Endothelial cell of umbilical vein (primary cell): ENCODE data around the gene VPS52.
"Not testable (repeated sequence)": the region's sequence is repeated elsewhere in the genome, so short reads cannot be mapped to it uniquely, and the experiment has no call there.

ENCODE experiments used
- MAX ChIP-seq: IDR thresholded peaks from 2 replicates; pipeline ENCODE4 v1.6.1; 2011; ENCODE audit not compliant: insufficient read depth, insufficient read length
- POLR2A ChIP-seq: IDR thresholded peaks from 2 replicates; pipeline ENCODE4 v1.6.1; 2012; ENCODE audit warnings: low read depth, mild to moderate bottlenecking, control low read depth, low read length
- POLR2AphosphoS5 ChIP-seq: IDR thresholded peaks from 2 replicates; pipeline ENCODE4 v1.6.1; 2012; ENCODE audit warnings: low read depth, mild to moderate bottlenecking, control low read depth, low read length, moderate library complexity; ENCODE audit not compliant: insufficient read depth
- TF ChIP-seq, protein P1 (sequence below), 2 donors: IDR thresholded peaks; 1 replicate in 1 of 2; 2 replicates in 1 of 2; pipeline ENCODE4 v1.5.1; 2011; ENCODE audit warnings: low read length in 2 of 2, mild to moderate bottlenecking in 2 of 2, moderate library complexity in 2 of 2, control low read depth in 1 of 2, inconsistent platforms in 1 of 2, low read depth in 1 of 2; ENCODE audit not compliant: insufficient read depth in 1 of 2; ENCODE audit errors: extremely low read depth in 1 of 2

DNA sequence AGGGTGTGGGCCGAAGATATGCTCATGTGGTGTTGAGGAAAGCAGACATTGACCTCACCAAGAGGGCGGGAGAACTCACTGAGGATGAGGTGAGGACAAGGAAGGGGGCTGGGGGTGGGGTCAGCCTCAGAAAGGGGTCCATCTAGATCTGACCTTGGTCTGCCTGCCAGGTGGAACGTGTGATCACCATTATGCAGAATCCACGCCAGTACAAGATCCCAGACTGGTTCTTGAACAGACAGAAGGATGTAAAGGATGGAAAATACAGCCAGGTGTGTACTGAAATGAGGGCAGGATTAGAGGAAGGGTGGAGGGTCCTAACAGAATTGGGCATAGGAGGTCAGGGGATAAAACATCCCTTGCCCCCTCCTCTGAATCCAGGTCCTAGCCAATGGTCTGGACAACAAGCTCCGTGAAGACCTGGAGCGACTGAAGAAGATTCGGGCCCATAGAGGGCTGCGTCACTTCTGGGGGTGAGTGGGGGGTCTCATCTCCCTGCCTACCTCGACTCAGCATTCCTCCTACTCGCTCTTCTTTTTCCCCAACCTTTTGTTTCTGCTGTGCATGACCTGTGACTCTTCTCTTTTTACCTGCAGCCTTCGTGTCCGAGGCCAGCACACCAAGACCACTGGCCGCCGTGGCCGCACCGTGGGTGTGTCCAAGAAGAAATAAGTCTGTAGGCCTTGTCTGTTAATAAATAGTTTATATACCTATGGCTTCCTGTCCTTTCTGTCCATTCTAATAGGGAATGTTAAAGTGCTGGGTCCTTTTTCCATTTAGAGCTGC is 4.3 kb upstream of the VPS52 start:
- not testable (repeated sequence) for TF ChIP-seq POLR2A, POLR2AphosphoS5, MAX
- TF ChIP-seq, protein P1, sequence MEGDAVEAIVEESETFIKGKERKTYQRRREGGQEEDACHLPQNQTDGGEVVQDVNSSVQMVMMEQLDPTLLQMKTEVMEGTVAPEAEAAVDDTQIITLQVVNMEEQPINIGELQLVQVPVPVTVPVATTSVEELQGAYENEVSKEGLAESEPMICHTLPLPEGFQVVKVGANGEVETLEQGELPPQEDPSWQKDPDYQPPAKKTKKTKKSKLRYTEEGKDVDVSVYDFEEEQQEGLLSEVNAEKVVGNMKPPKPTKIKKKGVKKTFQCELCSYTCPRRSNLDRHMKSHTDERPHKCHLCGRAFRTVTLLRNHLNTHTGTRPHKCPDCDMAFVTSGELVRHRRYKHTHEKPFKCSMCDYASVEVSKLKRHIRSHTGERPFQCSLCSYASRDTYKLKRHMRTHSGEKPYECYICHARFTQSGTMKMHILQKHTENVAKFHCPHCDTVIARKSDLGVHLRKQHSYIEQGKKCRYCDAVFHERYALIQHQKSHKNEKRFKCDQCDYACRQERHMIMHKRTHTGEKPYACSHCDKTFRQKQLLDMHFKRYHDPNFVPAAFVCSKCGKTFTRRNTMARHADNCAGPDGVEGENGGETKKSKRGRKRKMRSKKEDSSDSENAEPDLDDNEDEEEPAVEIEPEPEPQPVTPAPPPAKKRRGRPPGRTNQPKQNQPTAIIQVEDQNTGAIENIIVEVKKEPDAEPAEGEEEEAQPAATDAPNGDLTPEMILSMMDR (IDR thresholded peaks at IDR 0.05; ENCODE audit: extremely low read depth in 1 of 2, insufficient read depth in 1 of 2, low read depth in 1 of 2, low read length in 2 of 2), result not testable (repeated sequence)
